Type B pancreatic cell (in vitro differentiated cells): ENCODE measurements around the gene KCNJ16. TPM values are rescaled to one million over a fixed set of nuclear protein-coding genes. Genes with fewer than 3 reads are reported as not detected.

Experiments used
- DNase-seq: peaks from one replicate; pipeline ENCODE4 v3.0.0; 2021; ENCODE audit warnings: mixed read lengths; ENCODE audit not compliant: unreplicated experiment; ENCODE audit errors: extremely low spot score
- H3K27ac Mint-ChIP-seq: 2 replicates; pipeline ENCODE4 v1.8.0; 2021; ENCODE audit warnings: mild to moderate bottlenecking, mixed read lengths
- H3K27me3 Mint-ChIP-seq: 2 replicates; pipeline ENCODE4 v1.8.0; 2021; ENCODE audit warnings: mixed read lengths
- H3K36me3 Mint-ChIP-seq: 2 replicates; pipeline ENCODE4 v1.8.0; 2021; ENCODE audit warnings: mixed read lengths
- H3K4me1 Mint-ChIP-seq: one replicate; pipeline ENCODE4 v1.8.0; 2021; ENCODE audit warnings: mixed read lengths; ENCODE audit not compliant: unreplicated experiment
- H3K4me3 Mint-ChIP-seq: 2 replicates; pipeline ENCODE4 v1.8.0; 2021; ENCODE audit warnings: mild to moderate bottlenecking, mixed read lengths
- H3K9me3 Mint-ChIP-seq: 2 replicates; pipeline ENCODE4 v1.8.0; 2021; ENCODE audit warnings: mixed read lengths
- CTCF ChIP-seq: fragments of 200-600 bp; sonication (generic); conservative IDR thresholded peaks from 2 replicates; pipeline ENCODE4 v1.5.0; 2021; ENCODE audit warnings: antibody characterized with exemption, mild to moderate bottlenecking
- total RNA-seq: library from RNA; stranded (reverse); gene quantifications from 2 replicates; pipeline ENCODE4 v1.2.1, GENCODE V29; 2021; ENCODE audit warnings: low replicate concordance

KCNJ16 gene
- total RNA-seq, 1 donor from 2014 or later = 13.5 TPM

GRCh38 chr17:70059071-70059470 is 16.0 kb upstream of the KCNJ16 start:
- TF ChIP-seq CTCF = no peak
- H3K4me3 Mint-ChIP-seq = no peak overlapping the region
- H3K27me3 Mint-ChIP-seq = no peaks in the 10 kb centered on the region
- no peaks in the 10 kb centered on the region for H3K36me3 Mint-ChIP-seq
- no peak overlapping the region for H3K27ac Mint-ChIP-seq
- DNase-seq = no peak
- peaks cover 16% of the 10 kb centered on the region for H3K4me1 Mint-ChIP-seq
- no peaks in the 10 kb centered on the region for H3K9me3 Mint-ChIP-seq

DNA sequence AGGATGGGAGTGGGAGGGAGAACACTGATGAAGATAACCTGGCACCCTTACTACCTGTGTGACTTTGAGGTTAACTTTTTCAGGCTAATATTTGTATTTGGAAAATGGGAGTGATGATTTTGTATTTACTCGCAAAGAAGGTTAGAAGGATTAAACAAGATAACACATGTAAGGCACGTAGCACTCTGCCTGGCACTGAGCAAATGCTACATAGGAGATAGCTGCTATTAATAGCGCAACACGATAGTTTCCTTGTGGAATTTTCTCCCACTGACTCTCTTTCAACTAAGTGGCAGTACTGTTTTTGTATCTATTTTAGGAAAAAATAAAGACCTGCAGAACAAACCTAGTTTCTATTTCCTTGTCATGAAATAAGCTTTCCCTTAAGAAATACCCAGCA is 15.4 kb upstream of the KCNJ16 start:
- TF ChIP-seq CTCF = no peak
- no peaks in the 10 kb centered on the region for H3K27me3 Mint-ChIP-seq
- peaks cover 19% of the 10 kb centered on the region for H3K4me1 Mint-ChIP-seq
- no peak overlapping the region for H3K4me3 Mint-ChIP-seq
- H3K27ac Mint-ChIP-seq = no peak overlapping the region
- no peaks in the 10 kb centered on the region for H3K36me3 Mint-ChIP-seq
- H3K9me3 Mint-ChIP-seq = no peaks in the 10 kb centered on the region
- no peak for DNase-seq

- no peak for DNase-seq
- Mint-ChIP-seq H3K4me1 (peaks cover 19% of the 10 kb centered on the region), H3K4me3 (no peak overlapping the region), H3K9me3 (no peaks in the 10 kb centered on the region), H3K36me3 (no peaks in the 10 kb centered on the region), H3K27ac (no peak overlapping the region), H3K27me3 (no peaks in the 10 kb centered on the region)
- TF ChIP-seq CTCF = no peak
Measured at GRCh38 chr17:70060415-70060814, 14.6 kb upstream of the KCNJ16 start.

- Mint-ChIP-seq H3K36me3 (no peaks in the 10 kb centered on the region), H3K27me3 (no peaks in the 10 kb centered on the region), H3K4me3 (no peak overlapping the region), H3K4me1 (peaks cover 47% of the 10 kb centered on the region), H3K9me3 (peaks cover 5% of the 10 kb centered on the region), H3K27ac (no peak overlapping the region)
- DNase-seq = no peak
- TF ChIP-seq CTCF = no peak
Measured at GRCh38 chr17:70067134-70067533, 7.9 kb upstream of the KCNJ16 start.

DNA sequence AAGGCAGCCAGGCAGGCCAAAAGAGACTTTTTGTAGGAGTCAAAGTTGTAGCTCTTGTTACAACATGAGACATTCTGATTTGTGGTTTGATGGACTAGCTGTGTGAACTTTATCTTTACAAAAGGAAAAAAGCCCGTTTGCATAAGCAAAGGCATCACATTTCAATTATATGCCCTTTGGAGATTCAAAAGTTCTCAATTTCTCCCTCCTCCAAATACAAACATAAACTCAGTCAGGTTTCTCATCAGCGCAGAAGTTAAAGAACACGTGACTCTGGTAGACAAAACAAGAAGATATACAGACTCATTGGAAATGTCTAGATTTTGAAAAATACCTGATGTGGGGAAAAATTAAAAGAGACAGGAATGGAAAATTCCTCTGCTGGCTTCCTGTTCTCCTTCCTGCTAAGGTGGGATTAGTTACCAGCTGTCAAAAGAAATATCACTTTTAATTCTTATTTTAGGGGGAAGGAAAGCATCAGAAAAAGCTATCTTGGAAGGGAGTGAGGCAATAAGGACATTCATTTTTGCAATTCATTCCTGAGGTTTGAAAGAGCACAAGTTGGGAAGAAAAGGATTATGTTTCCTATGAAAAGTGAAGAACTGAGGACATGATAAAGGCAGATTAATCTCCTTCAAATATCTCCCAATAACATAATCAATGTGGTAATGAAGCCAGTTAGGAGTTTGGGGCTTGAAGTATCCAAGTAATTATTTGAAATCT is 4.6 kb upstream of the KCNJ16 start:
- Mint-ChIP-seq H3K4me1 (peaks cover 50% of the 10 kb centered on the region), H3K27me3 (no peaks in the 10 kb centered on the region), H3K4me3 (no peak overlapping the region), H3K27ac (no peak overlapping the region), H3K9me3 (peaks cover 14% of the 10 kb centered on the region), H3K36me3 (no peaks in the 10 kb centered on the region)
- no peak for DNase-seq
- no peak for TF ChIP-seq CTCF
